Measurements from ENCODE around the gene FMO2. TPM values are rescaled to one million over a fixed set of nuclear protein-coding genes. Genes with fewer than 3 reads are reported as not detected.

The FMO2 gene
- total and polyA plus RNA-seq, 10 of the 15 experiments (the other 5 are each of a cell fraction or from before 2014, with no cell fraction given), result not detected

- intact Hi-C loops (cut with micrococcal nuclease; ENCODE audit: unreplicated experiment) (no loop called here), in situ Hi-C loops (cut with MboI) (no loop called here)
- H3K9me3 ChIP-seq (replicated peaks; ENCODE audit: control insufficient read depth, insufficient read depth, low read length), result no peaks in the 10 kb centered on the region
- ChIA-PET RAD21 (ENCODE audit: unreplicated experiment) (interaction anchor here (1.8 kb wide), 1 partner anchor 122 kb away, joined by 5 read pairs; the partner anchor contains the start of gene FMO4), CTCF (no interaction called here), SMC1A (ENCODE audit: uncharacterized antibody, unreplicated experiment) (interaction anchor here (0.6 kb wide), 1 partner anchor 37 kb away, joined by 3 read pairs; no protein-coding TSS in a partner anchor), POLR2A (no interaction called here)
- ATAC-seq (no peak), FAIRE-seq (no peak), DNase-seq (ENCODE audit: low read depth, low spot score) (no peak)
- no peaks in the 10 kb centered on the region for H3K27me3 ChIP-seq (replicated peaks in 1 of 2; ENCODE audit: control insufficient read depth in 2 of 2, insufficient read depth in 2 of 2, low read length in 1 of 2)
- H2AFZ ChIP-seq (ENCODE audit: control insufficient read depth, low read depth, low read length), result no peak overlapping the region
- no peak overlapping the region for H3K4me2 ChIP-seq (ENCODE audit: control insufficient read depth, insufficient read depth)
- no peak overlapping the region for H3K4me3 ChIP-seq
- H3K79me2 ChIP-seq (ENCODE audit: control insufficient read depth, insufficient read depth, low read length), result no peaks in the 10 kb centered on the region
- no TSS peak for BruUV-seq (replicated peaks)
- no peak overlapping the region for H3K27ac ChIP-seq (ENCODE audit: control insufficient read depth, insufficient read depth)
- no peaks in the 10 kb centered on the region for H3K36me3 ChIP-seq (ENCODE audit: control insufficient read depth in 2 of 2, insufficient read depth in 2 of 2, low read length in 1 of 2)
- H3K4me1 ChIP-seq (ENCODE audit: control insufficient read depth, insufficient read depth, low read length), result no peaks in the 10 kb centered on the region
- H4K20me1 ChIP-seq (ENCODE audit: control insufficient read depth, insufficient read depth), result no peaks in the 10 kb centered on the region
- WGBS (ENCODE audit: insufficient coverage, insufficient replicate concordance, low lambda C conversion rate, missing lambda C conversion rate), result 0% methylated on average over 1 of the region's 1 CpG
- no peak overlapping the region for H3K9ac ChIP-seq (ENCODE audit: control insufficient read depth, insufficient read depth, low read length)
- TF ChIP-seq CBX5 (IDR thresholded peaks at IDR 0.05; ENCODE audit: low read depth) (no peak), SREBF2 (IDR thresholded peaks at IDR 0.05; ENCODE audit: low read length) (no peak), JUND (IDR thresholded peaks at IDR 0.05; ENCODE audit: low read depth, low read length) (no peak), IKZF1 (conservative IDR thresholded peaks at IDR 0.05) (no peak), RUNX3 (IDR thresholded peaks at IDR 0.05; ENCODE audit: low read length) (no peak), ZNF217 (IDR thresholded peaks at IDR 0.05) (no peak), GATAD2B (conservative IDR thresholded peaks at IDR 0.05; ENCODE audit: low read depth) (no peak), MEF2B (IDR thresholded peaks at IDR 0.05; ENCODE audit: partially characterized antibody, poor library complexity, severe bottlenecking) (no peak), ZBED1 (IDR thresholded peaks at IDR 0.05; ENCODE audit: borderline replicate concordance) (no peak), MYC (IDR thresholded peaks at IDR 0.05; ENCODE audit: insufficient read depth, insufficient read length, insufficient replicate concordance, low read length, severe bottlenecking) (no peak), KDM1A (IDR thresholded peaks at IDR 0.05; ENCODE audit: borderline replicate concordance) (no peak), ZZZ3 (IDR thresholded peaks at IDR 0.05; ENCODE audit: control insufficient read depth, insufficient read length, low read depth) (no peak), ATF3 (IDR thresholded peaks at IDR 0.05; ENCODE audit: borderline replicate concordance, extremely low read depth, low read depth, low read length) (no peak)
- TF ChIP-seq, protein P1, sequence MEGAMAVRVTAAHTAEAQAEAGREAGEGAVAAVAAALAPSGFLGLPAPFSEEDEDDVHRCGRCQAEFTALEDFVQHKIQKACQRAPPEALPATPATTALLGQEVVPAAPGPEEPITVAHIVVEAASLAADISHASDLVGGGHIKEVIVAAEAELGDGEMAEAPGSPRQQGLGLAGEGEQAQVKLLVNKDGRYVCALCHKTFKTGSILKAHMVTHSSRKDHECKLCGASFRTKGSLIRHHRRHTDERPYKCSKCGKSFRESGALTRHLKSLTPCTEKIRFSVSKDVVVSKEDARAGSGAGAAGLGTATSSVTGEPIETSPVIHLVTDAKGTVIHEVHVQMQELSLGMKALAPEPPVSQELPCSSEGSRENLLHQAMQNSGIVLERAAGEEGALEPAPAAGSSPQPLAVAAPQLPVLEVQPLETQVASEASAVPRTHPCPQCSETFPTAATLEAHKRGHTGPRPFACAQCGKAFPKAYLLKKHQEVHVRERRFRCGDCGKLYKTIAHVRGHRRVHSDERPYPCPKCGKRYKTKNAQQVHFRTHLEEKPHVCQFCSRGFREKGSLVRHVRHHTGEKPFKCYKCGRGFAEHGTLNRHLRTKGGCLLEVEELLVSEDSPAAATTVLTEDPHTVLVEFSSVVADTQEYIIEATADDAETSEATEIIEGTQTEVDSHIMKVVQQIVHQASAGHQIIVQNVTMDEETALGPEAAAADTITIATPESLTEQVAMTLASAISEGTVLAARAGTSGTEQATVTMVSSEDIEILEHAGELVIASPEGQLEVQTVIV (IDR thresholded peaks at IDR 0.05; ENCODE audit: borderline replicate concordance, partially characterized antibody), result no peak
- TF ChIP-seq, protein P2, sequence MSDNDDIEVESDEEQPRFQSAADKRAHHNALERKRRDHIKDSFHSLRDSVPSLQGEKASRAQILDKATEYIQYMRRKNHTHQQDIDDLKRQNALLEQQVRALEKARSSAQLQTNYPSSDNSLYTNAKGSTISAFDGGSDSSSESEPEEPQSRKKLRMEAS (IDR thresholded peaks at IDR 0.05; ENCODE audit: low read depth, low read length), result no peak
- TF ChIP-seq, protein P3, sequence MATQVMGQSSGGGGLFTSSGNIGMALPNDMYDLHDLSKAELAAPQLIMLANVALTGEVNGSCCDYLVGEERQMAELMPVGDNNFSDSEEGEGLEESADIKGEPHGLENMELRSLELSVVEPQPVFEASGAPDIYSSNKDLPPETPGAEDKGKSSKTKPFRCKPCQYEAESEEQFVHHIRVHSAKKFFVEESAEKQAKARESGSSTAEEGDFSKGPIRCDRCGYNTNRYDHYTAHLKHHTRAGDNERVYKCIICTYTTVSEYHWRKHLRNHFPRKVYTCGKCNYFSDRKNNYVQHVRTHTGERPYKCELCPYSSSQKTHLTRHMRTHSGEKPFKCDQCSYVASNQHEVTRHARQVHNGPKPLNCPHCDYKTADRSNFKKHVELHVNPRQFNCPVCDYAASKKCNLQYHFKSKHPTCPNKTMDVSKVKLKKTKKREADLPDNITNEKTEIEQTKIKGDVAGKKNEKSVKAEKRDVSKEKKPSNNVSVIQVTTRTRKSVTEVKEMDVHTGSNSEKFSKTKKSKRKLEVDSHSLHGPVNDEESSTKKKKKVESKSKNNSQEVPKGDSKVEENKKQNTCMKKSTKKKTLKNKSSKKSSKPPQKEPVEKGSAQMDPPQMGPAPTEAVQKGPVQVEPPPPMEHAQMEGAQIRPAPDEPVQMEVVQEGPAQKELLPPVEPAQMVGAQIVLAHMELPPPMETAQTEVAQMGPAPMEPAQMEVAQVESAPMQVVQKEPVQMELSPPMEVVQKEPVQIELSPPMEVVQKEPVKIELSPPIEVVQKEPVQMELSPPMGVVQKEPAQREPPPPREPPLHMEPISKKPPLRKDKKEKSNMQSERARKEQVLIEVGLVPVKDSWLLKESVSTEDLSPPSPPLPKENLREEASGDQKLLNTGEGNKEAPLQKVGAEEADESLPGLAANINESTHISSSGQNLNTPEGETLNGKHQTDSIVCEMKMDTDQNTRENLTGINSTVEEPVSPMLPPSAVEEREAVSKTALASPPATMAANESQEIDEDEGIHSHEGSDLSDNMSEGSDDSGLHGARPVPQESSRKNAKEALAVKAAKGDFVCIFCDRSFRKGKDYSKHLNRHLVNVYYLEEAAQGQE (IDR thresholded peaks at IDR 0.05; ENCODE audit: low read depth, low read length), result no peak
- TF ChIP-seq, protein P4, sequence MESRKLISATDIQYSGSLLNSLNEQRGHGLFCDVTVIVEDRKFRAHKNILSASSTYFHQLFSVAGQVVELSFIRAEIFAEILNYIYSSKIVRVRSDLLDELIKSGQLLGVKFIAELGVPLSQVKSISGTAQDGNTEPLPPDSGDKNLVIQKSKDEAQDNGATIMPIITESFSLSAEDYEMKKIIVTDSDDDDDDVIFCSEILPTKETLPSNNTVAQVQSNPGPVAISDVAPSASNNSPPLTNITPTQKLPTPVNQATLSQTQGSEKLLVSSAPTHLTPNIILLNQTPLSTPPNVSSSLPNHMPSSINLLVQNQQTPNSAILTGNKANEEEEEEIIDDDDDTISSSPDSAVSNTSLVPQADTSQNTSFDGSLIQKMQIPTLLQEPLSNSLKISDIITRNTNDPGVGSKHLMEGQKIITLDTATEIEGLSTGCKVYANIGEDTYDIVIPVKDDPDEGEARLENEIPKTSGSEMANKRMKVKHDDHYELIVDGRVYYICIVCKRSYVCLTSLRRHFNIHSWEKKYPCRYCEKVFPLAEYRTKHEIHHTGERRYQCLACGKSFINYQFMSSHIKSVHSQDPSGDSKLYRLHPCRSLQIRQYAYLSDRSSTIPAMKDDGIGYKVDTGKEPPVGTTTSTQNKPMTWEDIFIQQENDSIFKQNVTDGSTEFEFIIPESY (IDR thresholded peaks at IDR 0.05), result no peak
These were observed 6.9 kb downstream of the FMO2 start for GRCh38 chr1:171191992-171192391.

All from GM12878 (cell line).